GM10248 (cell line): Measurements from ENCODE around the gene CR1.

Experiments used
- CTCF ChIA-PET: fragments of 300-600 bp; sonication (Branson Sonifier 250); formaldehyde crosslinking; extraction: SDS; loops from one replicate; lab custom pipeline; 2021; ENCODE audit warnings: antibody characterized with exemption; lab: Yijun Ruan, JAX
- POLR2A ChIA-PET: fragments of 350-650 bp; sonication (Branson Sonifier 250); formaldehyde crosslinking; extraction: SDS; loops from one replicate; lab custom pipeline; 2020; ENCODE audit warnings: antibody characterized with exemption; lab: Yijun Ruan, JAX
- DNase-seq: peaks from one replicate; pipeline ENCODE4 v3.0.0; 2012; ENCODE audit errors: extremely low spot score
- CTCF ChIP-seq: IDR thresholded peaks from 2 replicates; pipeline ENCODE4 v1.5.1; 2012; ENCODE audit warnings: mild to moderate bottlenecking, low read depth; ENCODE audit errors: extremely low read depth, missing control alignments, control extremely low read depth

CR1 gene

GRCh38 chr1:207645635-207646081 lies 149.7 kb downstream of the CR1 start:
- no peak for DNase-seq
- TF ChIP-seq CTCF = no peak
- ChIA-PET POLR2A (no interaction called here), CTCF (interaction anchor here (1.7 kb wide), 1 partner anchor 25 kb away, joined by 4 read pairs; no protein-coding TSS in a partner anchor)

- ChIA-PET CTCF (interaction anchor here (1.7 kb wide), 1 partner anchor 26 kb away, joined by 4 read pairs; no protein-coding TSS in a partner anchor), POLR2A (interaction anchor here (0.7 kb wide), 1 partner anchor 312 kb away, joined by 10 read pairs; no protein-coding TSS in a partner anchor)
- DNase-seq = no peak
- TF ChIP-seq CTCF = no peak
Measured at GRCh38 chr1:207646171-207646570, 150.2 kb downstream of the CR1 start.

GRCh38 chr1:207646944-207647579 lies 151.1 kb downstream of the CR1 start:
- no peak for DNase-seq
- no peak for TF ChIP-seq CTCF
- CTCF ChIA-PET = interaction anchor here (1.7 kb wide), 1 partner anchor 26 kb away, joined by 4 read pairs; no protein-coding TSS in a partner anchor

GRCh38 chr1:207647671-207648333 lies 151.8 kb downstream of the CR1 start:
- POLR2A ChIA-PET = no interaction called here
- DNase-seq = no peak
- CTCF ChIA-PET = interaction anchor here (1.2 kb wide), 1 partner anchor 27 kb away, joined by 5 read pairs; no protein-coding TSS in a partner anchor
- TF ChIP-seq CTCF = no peak

More at GRCh38 chr1:207646944-207647579, 151.1 kb downstream of the CR1 start:
- POLR2A ChIA-PET = no interaction called here

GRCh38 chr1:207648334-207649209 lies 152.6 kb downstream of the CR1 start:
- no peak for TF ChIP-seq CTCF
- ChIA-PET CTCF (interaction anchor here (1.2 to 1.6 kb wide), 2 partner anchors 28 to 149 kb away, joined by 4 to 5 read pairs; no protein-coding TSS in a partner anchor), POLR2A (no interaction called here)
- DNase-seq = no peak
